WTC11 (cell line): Measurements from ENCODE around the gene COL26A1. TPM values are rescaled to one million over a fixed set of nuclear protein-coding genes. Genes with fewer than 3 reads are reported as not detected.
A peak's percentile ranks its signal among the peaks of the same experiment; 100 is the strongest.

ENCODE experiments used
- ATAC-seq: fragments of 200-7000 bp; cut with Tn5 transposase; 2 replicates; pipeline ENCODE4 v1.10.0; 2021; ENCODE audit warnings: mild to moderate bottlenecking, moderate library complexity
- CTCF ChIA-PET: fragments of 300-600 bp; sonication (Branson Sonifier 250); formaldehyde crosslinking; loops from one replicate; lab custom pipeline; 2021; ENCODE audit warnings: antibody characterized with exemption; lab: Charles Lee
- POLR2A ChIA-PET: fragments of 350-600 bp; sonication (Branson Sonifier 250); formaldehyde crosslinking; loops from one replicate; lab custom pipeline; 2021; ENCODE audit warnings: antibody characterized with exemption; lab: Charles Lee
- DNase-seq: peaks from one replicate; pipeline ENCODE4 v3.0.0; 2021; ENCODE audit warnings: low spot score
- H3K27ac Mint-ChIP-seq: 2 replicates; pipeline ENCODE4 v1.8.0; 2021; ENCODE audit warnings: mixed read lengths
- H3K27me3 Mint-ChIP-seq: 2 replicates; pipeline ENCODE4 v1.8.0; 2021; ENCODE audit warnings: low read depth, mild to moderate bottlenecking, moderate library complexity, mixed read lengths
- H3K36me3 Mint-ChIP-seq: 2 replicates; pipeline ENCODE4 v1.8.0; 2021; ENCODE audit warnings: mixed read lengths
- H3K4me1 Mint-ChIP-seq: 2 replicates; pipeline ENCODE4 v1.8.0; 2022; ENCODE audit warnings: mixed read lengths
- H3K4me3 Mint-ChIP-seq: 2 replicates; pipeline ENCODE4 v1.8.0; 2021; ENCODE audit warnings: mild to moderate bottlenecking, moderate library complexity, mixed read lengths
- H3K9me3 Mint-ChIP-seq: 2 replicates; pipeline ENCODE4 v1.8.0; 2021; ENCODE audit warnings: mixed read lengths
- AFF4 ChIP-seq: sonication (generic); formaldehyde crosslinking; IDR thresholded peaks from 2 replicates; pipeline ENCODE4 v1.8.1; 2023; ENCODE audit warnings: mild to moderate bottlenecking, missing genetic modification reagents, borderline replicate concordance
- ATF1 ChIP-seq: sonication (generic); formaldehyde crosslinking; IDR thresholded peaks from 2 replicates; pipeline ENCODE4 v1.8.1; 2023; ENCODE audit warnings: mild to moderate bottlenecking, moderate library complexity, missing genetic modification reagents
- ELF4 ChIP-seq: sonication (generic); formaldehyde crosslinking; IDR thresholded peaks from 2 replicates; pipeline ENCODE4 v1.8.1; 2022; ENCODE audit warnings: low read depth, mild to moderate bottlenecking, moderate library complexity, missing genetic modification reagents
- GRHL2 ChIP-seq: fragments of 250-450 bp; sonication (Bioruptor Pico); IDR thresholded peaks from 2 replicates; pipeline ENCODE4 v1.8.0; 2022; ENCODE audit warnings: mild to moderate bottlenecking, moderate library complexity; ENCODE audit not compliant: insufficient replicate concordance, severe bottlenecking
- IRF1 ChIP-seq: sonication (generic); formaldehyde crosslinking; IDR thresholded peaks from 2 replicates; pipeline ENCODE4 v1.8.0; 2023; ENCODE audit warnings: missing genetic modification reagents
- IRF2 ChIP-seq: sonication (generic); formaldehyde crosslinking; IDR thresholded peaks from 2 replicates; pipeline ENCODE4 v1.8.0; 2022; ENCODE audit warnings: low read depth, missing genetic modification reagents, borderline replicate concordance
- JUN ChIP-seq: sonication (generic); formaldehyde crosslinking; IDR thresholded peaks from 2 replicates; pipeline ENCODE4 v1.8.0; 2023; ENCODE audit warnings: mild to moderate bottlenecking, missing genetic modification reagents
- MAX ChIP-seq: sonication (generic); formaldehyde crosslinking; IDR thresholded peaks from 2 replicates; pipeline ENCODE4 v1.8.0; 2022; ENCODE audit warnings: mild to moderate bottlenecking, missing genetic modification reagents
- NFYB ChIP-seq: sonication (generic); formaldehyde crosslinking; conservative IDR thresholded peaks from 2 replicates; pipeline ENCODE4 v1.8.0; 2022; ENCODE audit warnings: low read depth, missing genetic modification reagents
- SOX15 ChIP-seq: fragments of 250-450 bp; sonication (Bioruptor Pico); IDR thresholded peaks from 2 replicates; pipeline ENCODE4 v1.9.0; 2021; ENCODE audit warnings: mild to moderate bottlenecking
- STAT6 ChIP-seq: sonication (generic); formaldehyde crosslinking; conservative IDR thresholded peaks from 2 replicates; pipeline ENCODE4 v1.8.1; 2023; ENCODE audit warnings: mild to moderate bottlenecking, low read depth, missing genetic modification reagents, moderate library complexity
- USF2 ChIP-seq: sonication (generic); formaldehyde crosslinking; IDR thresholded peaks from 2 replicates; pipeline ENCODE4 v1.8.1; 2023; ENCODE audit warnings: mild to moderate bottlenecking, missing genetic modification reagents, moderate library complexity
- ZNF138 ChIP-seq: sonication (generic); formaldehyde crosslinking; conservative IDR thresholded peaks from 2 replicates; pipeline ENCODE4 v1.8.1; 2022; ENCODE audit warnings: mild to moderate bottlenecking, moderate library complexity, missing genetic modification reagents
- ZNF317 ChIP-seq: sonication (generic); formaldehyde crosslinking; IDR thresholded peaks from 2 replicates; pipeline ENCODE4 v1.8.1; 2023; ENCODE audit warnings: low read depth, mild to moderate bottlenecking, moderate library complexity, missing genetic modification reagents, borderline replicate concordance
- ZNF423 ChIP-seq: fragments of 250-450 bp; sonication (Bioruptor Pico); IDR thresholded peaks from 2 replicates; pipeline ENCODE4 v2.1.2; 2022; ENCODE audit warnings: mild to moderate bottlenecking, moderate library complexity
- ZNF671 ChIP-seq: fragments of 250-450 bp; sonication (Bioruptor Pico); IDR thresholded peaks from 2 replicates; pipeline ENCODE4 v1.8.0; 2021; ENCODE audit warnings: mild to moderate bottlenecking
- total RNA-seq: library from RNA; stranded (reverse); gene quantifications from 3 replicates; pipeline ENCODE4 v1.2.3, GENCODE V29; 2021

Gene COL26A1
- total RNA-seq, 1 experiment from 2014 or later, result 64.4 TPM

GRCh38 chr7:101575168-101575567, 212.5 kb downstream of the COL26A1 start:
- peak overlapping the region; percentile 50 for H3K4me3 Mint-ChIP-seq
- peaks cover 27% of the 10 kb centered on the region for H3K4me1 Mint-ChIP-seq
- ChIA-PET POLR2A (interaction anchor here (0.7 kb wide), 1 partner anchor 14 kb away, joined by 3 read pairs; no protein-coding TSS in a partner anchor), CTCF (interaction anchor here (0.7 to 1.4 kb wide), 9 partner anchors 13 to 239 kb away, joined by 3 to 10 read pairs (median 4); no protein-coding TSS in a partner anchor)
- TF ChIP-seq MAX (CRISPR knock-in tag) (peak; percentile 43; the same call in 1 of the 2 replicates), ATF1 (no peak), GRHL2 (no peak), JUN (CRISPR knock-in tag) (no peak), ZNF138 (CRISPR knock-in tag) (no peak), SOX15 (no peak)
- peaks cover 58% of the 10 kb centered on the region for H3K9me3 Mint-ChIP-seq
- H3K36me3 Mint-ChIP-seq, result peaks cover 38% of the 10 kb centered on the region
- H3K27me3 Mint-ChIP-seq, result no peaks in the 10 kb centered on the region; the same call in none of the 2 replicates
- peak overlapping the region; percentile 99 for H3K27ac Mint-ChIP-seq
- ATAC-seq, result peak; percentile 98
- DNase-seq, result peak; percentile 52

- POLR2A ChIA-PET, result no interaction called here
- Mint-ChIP-seq H3K9me3 (peaks cover 58% of the 10 kb centered on the region), H3K27me3 (no peaks in the 10 kb centered on the region; the same call in none of the 2 replicates), H3K27ac (peak overlapping the region; percentile 99), H3K36me3 (peaks cover 37% of the 10 kb centered on the region), H3K4me1 (peaks cover 27% of the 10 kb centered on the region), H3K4me3 (peak overlapping the region; percentile 50)
- DNase-seq, result no peak
- TF ChIP-seq AFF4 (CRISPR knock-in tag) (no peak), GRHL2 (no peak), SOX15 (no peak), NFYB (CRISPR knock-in tag) (no peak), USF2 (no peak), STAT6 (CRISPR knock-in tag) (no peak), IRF2 (CRISPR knock-in tag) (no peak), IRF1 (CRISPR knock-in tag) (no peak), ELF4 (CRISPR knock-in tag) (no peak), ZNF671 (CRISPR knock-in tag) (no peak), JUN (CRISPR knock-in tag) (no peak), ZNF423 (CRISPR knock-in tag) (no peak), ZNF317 (CRISPR knock-in tag) (no peak)
- ATAC-seq, result no peak
- CTCF ChIA-PET, result interaction anchor here (0.6 to 1.4 kb wide), 8 partner anchors 10 to 669 kb away, joined by 3 to 5 read pairs (median 3); no protein-coding TSS in a partner anchor
Observed at GRCh38 chr7:101575721-101576120, 213.0 kb downstream of the COL26A1 start.
